Skeletal muscle tissue (tissue), 4 donors: Measurements from ENCODE around the gene HDAC7. TPM values are rescaled to one million over a fixed set of nuclear protein-coding genes. Genes with fewer than 3 reads are reported as not detected.

Experiments used
- H3K27ac ChIP-seq: one replicate; pipeline ENCODE4 v1.7.0; 2013; ENCODE audit warnings: mild to moderate bottlenecking, low read depth, low read length, inconsistent platforms
- H3K27me3 ChIP-seq, 3 donors: one replicate each; pipeline ENCODE4 v1.7.0; 2013; ENCODE audit warnings: low read length in 3 of 3; ENCODE audit not compliant: control insufficient read depth in 3 of 3, insufficient read depth in 3 of 3
- H3K36me3 ChIP-seq, 3 donors: one replicate each; pipeline ENCODE4 v1.7.0; 2013; ENCODE audit warnings: low read length in 3 of 3; ENCODE audit not compliant: control insufficient read depth in 3 of 3, insufficient read depth in 3 of 3
- H3K4me1 ChIP-seq, 3 donors: one replicate each; pipeline ENCODE4 v1.7.0; 2013; ENCODE audit warnings: low read length in 3 of 3, mild to moderate bottlenecking in 3 of 3; ENCODE audit not compliant: control insufficient read depth in 3 of 3, insufficient read depth in 3 of 3
- H3K4me3 ChIP-seq, 3 donors: one replicate each; pipeline ENCODE4 v1.7.0; 2013; ENCODE audit warnings: low read length in 3 of 3
- H3K9ac ChIP-seq, 3 donors: one replicate each; pipeline ENCODE4 v1.7.0; 2013; ENCODE audit warnings: low read length in 3 of 3, mild to moderate bottlenecking in 3 of 3, moderate library complexity in 2 of 3, low read depth in 1 of 3
- H3K9me3 ChIP-seq, 3 donors: one replicate each; pipeline ENCODE4 v1.7.0; 2013; ENCODE audit warnings: low read length in 3 of 3; ENCODE audit not compliant: control insufficient read depth in 3 of 3
- total RNA-seq: library from RNA; depleted of rRNA; stranded (reverse); fragments of >200 nt; gene quantifications from one replicate; pipeline ENCODE4 v1.2.3, GENCODE V29; 2014
- donor health status: Osteomylitis.

HDAC7 gene
- total RNA-seq, 1 donor from 2014 or later: 21.4 TPM

DNA sequence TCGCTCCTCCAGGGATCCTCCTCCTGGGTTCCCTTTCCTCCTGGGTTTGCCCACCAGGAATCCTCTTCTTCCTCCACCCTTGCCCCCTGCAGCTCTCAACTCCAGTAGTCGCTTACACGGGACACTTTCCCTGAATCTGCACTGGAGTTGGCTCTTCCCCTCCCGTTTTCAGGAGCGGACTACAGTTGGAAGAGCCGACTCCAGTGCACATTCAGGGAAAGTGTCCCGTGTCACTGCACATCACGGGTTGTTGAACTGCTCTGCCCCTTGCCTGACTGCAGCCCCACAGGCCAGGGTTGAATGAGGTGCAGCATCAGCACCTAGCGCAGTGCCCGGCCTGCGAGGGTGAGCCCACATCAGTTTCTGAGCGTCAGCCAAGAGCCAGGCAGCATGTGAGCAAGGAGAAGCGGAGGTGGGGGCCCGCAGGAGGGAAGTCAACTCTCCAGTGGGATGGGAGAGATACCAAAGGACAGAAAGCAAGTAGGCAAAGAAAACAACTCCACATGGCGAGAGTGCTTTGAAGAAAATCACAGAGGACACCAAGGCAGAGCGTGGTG lies 74.1 kb downstream of the HDAC7 start:
- no peaks in the 10 kb centered on the region for H3K9me3 ChIP-seq
- no peak overlapping the region for H3K9ac ChIP-seq
- peaks cover 5 to 14% (median 10%) of the 10 kb centered on the region in 3 donors for H3K4me1 ChIP-seq
- H3K4me3 ChIP-seq: no peak overlapping the region
- peaks cover 0 to 4% (median 0%) of the 10 kb centered on the region in 3 donors for H3K36me3 ChIP-seq
- no peak overlapping the region for H3K27ac ChIP-seq
- peaks cover 3 to 15% (median 6%) of the 10 kb centered on the region in 3 donors for H3K27me3 ChIP-seq

DNA sequence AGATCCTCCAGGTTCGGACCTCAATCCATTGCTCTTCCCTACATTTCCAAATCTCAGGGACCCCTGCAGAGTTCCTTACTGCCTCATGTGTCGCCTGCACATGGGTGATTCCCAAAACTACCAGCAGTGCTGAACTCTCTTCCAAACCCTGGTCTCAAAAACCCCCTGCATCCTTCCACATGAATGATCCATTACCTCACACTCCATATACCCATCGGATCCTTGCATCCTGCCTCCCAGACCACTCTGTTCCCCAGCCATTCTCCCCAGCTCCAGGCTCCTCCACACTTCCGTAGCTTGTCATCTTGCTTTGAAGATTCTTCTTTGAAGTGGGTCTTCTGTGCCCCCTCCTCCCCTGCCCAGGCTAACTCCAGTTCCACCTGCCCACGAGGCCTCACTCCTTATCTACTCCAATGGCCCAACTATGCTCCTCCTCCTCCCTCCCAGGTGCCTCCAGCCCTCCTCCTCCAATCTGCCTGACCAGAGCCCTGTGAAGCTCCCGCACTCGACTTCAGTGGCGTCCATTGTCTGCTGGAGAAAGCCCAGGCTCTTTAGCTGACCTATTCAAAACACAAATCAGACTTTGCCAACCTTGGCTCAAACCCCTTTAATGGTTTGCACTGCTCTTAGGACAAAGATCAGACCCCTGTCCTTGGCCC lies 74.8 kb downstream of the HDAC7 start:
- Histone ChIP-seq H3K9me3 (no peaks in the 10 kb centered on the region), H3K4me1 (peaks cover 11 to 18% (median 16%) of the 10 kb centered on the region in 3 donors), H3K27me3 (peaks cover 3 to 15% (median 6%) of the 10 kb centered on the region in 3 donors), H3K9ac (no peak overlapping the region), H3K36me3 (peaks cover 0 to 4% (median 0%) of the 10 kb centered on the region in 3 donors), H3K27ac (no peak overlapping the region), H3K4me3 (no peak overlapping the region)

DNA sequence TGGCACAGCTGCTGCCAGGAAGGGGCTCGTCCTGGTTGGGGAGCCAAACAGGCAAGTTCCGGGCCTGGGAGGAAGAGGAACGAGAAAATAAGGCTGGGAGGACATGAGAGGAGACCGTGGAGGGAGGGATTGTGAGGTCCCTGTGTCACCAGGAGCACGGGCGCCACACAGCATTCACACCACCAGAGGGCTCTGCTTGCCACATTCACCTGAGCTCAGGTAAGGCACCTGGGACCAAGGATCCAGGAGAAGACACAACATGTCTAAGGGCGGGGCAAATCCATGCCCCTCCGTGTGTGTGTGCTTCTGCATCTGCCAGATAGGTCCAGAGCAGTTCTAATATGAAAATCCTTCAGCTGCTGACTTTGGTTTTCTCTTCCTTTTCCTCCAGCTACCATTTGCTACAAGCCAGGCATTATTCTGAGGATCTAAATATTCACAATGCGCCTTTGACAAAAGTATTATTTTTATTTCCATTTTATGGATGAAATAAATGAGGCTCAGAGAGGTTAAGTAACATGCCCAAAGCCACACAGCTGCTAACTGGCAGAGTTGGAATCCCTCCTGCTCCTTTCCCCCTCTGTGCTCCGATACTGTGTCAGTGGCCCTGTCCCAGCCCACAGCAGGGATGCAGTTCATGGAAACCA lies 75.6 kb downstream of the HDAC7 start:
- Histone ChIP-seq H3K27ac (no peak overlapping the region), H3K4me1 (peaks cover 16 to 26% (median 24%) of the 10 kb centered on the region in 3 donors), H3K9ac (peak overlapping the region in 1 of 3 donors; percentile 16), H3K36me3 (peaks cover 0 to 4% (median 0%) of the 10 kb centered on the region in 3 donors), H3K4me3 (no peak overlapping the region), H3K27me3 (peaks cover 3 to 15% (median 6%) of the 10 kb centered on the region in 3 donors), H3K9me3 (no peaks in the 10 kb centered on the region)

- peak overlapping the region in 1 of 3 donors; percentile 16 for H3K9ac ChIP-seq
- H3K9me3 ChIP-seq: no peaks in the 10 kb centered on the region
- H3K36me3 ChIP-seq: no peaks in the 10 kb centered on the region
- peaks cover 16 to 28% (median 25%) of the 10 kb centered on the region in 3 donors for H3K4me1 ChIP-seq
- H3K27ac ChIP-seq: no peak overlapping the region
- H3K4me3 ChIP-seq: no peak overlapping the region
- peaks cover 3 to 15% (median 6%) of the 10 kb centered on the region in 3 donors for H3K27me3 ChIP-seq
Measured at GRCh38 chr12:47743311-47743860, 76.3 kb downstream of the HDAC7 start.

DNA sequence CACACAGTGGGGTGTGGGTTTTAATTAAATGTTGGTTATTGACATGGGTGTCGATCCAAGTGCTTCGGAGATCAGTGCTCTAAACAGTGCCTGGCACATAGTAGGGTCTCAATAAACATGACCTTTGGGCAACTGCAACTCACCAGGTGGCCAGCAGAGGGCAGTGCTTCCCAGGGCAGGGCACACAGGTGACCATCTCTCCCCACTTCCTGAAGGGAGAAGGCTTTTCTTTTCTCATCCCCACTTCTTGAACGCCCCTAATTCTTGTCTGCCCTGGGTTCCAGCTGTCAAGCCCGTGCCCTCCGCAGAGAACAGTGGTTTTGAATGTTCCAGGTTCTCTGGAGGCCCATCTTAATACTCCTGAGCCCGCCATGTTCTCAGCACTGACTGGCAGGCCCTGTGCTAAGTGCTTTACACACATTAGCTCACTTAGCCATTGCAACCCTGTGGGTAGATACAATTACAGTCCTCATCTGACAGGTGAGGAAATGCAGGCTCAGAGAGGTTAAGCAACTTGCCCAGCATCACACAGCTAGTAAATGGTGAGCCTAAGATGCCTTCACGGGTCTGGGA lies 77.4 kb downstream of the HDAC7 start:
- H3K4me1 ChIP-seq: peaks cover 22 to 36% (median 35%) of the 10 kb centered on the region in 3 donors
- no peak overlapping the region for H3K27ac ChIP-seq

DNA sequence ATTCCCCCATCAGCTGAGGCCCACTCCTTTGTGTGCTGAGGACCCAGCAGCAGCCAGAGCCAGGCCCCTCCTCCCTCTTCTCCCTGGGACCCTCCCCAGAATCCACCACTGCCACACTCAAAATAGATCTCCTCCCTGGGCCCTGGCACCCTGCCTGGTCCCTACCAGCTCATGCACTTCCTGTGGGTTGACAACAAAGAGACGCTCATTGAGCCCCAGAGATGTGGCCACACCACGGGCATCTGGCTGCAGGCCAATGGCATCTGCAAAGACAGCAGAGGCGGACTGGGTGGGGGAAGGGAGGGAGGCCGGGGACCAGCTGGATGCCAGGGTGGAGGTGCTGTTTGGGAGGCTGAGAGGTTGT lies 78.4 kb downstream of the HDAC7 start:
- Histone ChIP-seq H3K9me3 (no peaks in the 10 kb centered on the region), H3K4me1 (peaks cover 32 to 46% (median 45%) of the 10 kb centered on the region in 3 donors), H3K9ac (no peak overlapping the region), H3K36me3 (no peaks in the 10 kb centered on the region), H3K27ac (no peak overlapping the region), H3K27me3 (peaks cover 0 to 11% (median 6%) of the 10 kb centered on the region in 3 donors), H3K4me3 (no peak overlapping the region)

More for the DNA sequence above, 77.4 kb downstream of the HDAC7 start:
- no peak overlapping the region for H3K9ac ChIP-seq
- no peaks in the 10 kb centered on the region for H3K36me3 ChIP-seq
- no peaks in the 10 kb centered on the region for H3K9me3 ChIP-seq
- peaks cover 3 to 15% (median 6%) of the 10 kb centered on the region in 3 donors for H3K27me3 ChIP-seq
- H3K4me3 ChIP-seq: no peak overlapping the region

DNA sequence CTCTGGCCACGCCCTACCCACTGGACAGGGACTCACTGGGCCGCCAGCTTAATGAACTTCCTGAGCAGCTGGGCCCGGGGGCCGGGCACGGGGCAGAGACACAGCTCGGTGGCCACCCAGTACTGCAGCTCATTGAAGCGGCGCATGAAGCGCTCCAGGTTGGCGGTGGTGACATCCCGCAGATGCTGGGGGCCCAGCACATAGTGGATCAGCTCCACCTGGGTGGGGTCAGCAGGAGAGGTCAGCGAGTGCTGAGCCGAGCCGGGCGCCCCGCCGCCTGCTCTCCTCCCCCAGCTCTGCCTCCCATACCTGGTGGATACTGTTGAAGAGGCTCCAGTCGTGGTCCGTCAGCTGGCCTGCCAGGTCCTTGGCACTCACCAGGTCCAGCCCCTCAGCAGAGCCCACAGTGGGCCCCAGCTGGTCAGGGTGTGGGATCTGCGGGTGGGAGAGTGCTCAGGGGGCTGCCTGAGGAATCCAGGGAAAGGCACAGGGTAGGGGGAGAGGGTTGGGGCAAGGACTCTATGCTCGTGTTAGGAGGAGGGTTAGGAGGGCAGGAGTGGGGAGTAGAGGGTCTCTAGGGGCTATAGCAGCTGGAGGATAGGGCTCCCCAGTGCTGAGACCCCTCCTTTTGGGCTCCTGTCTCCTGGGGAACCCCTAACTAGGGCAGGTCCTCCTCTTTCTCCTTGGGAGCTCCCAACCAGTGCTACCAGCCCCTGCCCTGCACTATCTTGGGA lies 78.9 kb downstream of the HDAC7 start:
- H3K27me3 ChIP-seq: peaks cover 0 to 10% (median 6%) of the 10 kb centered on the region in 3 donors
- peaks cover 38 to 52% (median 50%) of the 10 kb centered on the region in 3 donors for H3K4me1 ChIP-seq
- H3K36me3 ChIP-seq: no peaks in the 10 kb centered on the region
- no peak overlapping the region for H3K4me3 ChIP-seq
- H3K9me3 ChIP-seq: no peaks in the 10 kb centered on the region
- H3K27ac ChIP-seq: no peak overlapping the region
- no peak overlapping the region for H3K9ac ChIP-seq

DNA sequence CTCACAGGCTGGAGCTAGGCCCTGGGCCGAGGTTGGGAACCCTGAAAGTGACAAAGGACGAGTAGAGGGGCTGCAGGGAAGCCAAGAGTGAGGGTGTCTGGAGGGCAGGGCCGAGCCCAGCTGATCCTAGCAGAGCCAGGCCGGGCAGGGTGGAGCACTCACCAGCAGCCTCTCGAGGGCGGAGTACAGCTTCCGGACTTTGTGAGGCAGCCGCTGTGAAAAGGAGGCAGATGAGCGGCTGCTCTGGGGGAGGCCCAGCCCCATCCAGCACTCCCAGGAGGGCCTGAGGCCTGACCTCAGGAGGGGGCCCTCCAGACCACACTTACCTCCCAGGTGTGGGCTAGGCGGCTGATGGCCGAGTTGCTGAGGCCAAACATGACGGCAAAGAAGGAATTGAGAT lies 79.7 kb downstream of the HDAC7 start:
- Histone ChIP-seq H3K4me3 (no peak overlapping the region), H3K9me3 (no peaks in the 10 kb centered on the region), H3K4me1 (peaks cover 46 to 60% (median 58%) of the 10 kb centered on the region in 3 donors), H3K27ac (no peak overlapping the region), H3K36me3 (no peaks in the 10 kb centered on the region), H3K9ac (peak overlapping the region in 1 of 3 donors; percentile 2), H3K27me3 (peaks cover 0 to 12% (median 6%) of the 10 kb centered on the region in 3 donors)

GRCh38 chr12:47739297-47739696 lies 80.4 kb downstream of the HDAC7 start:
- Histone ChIP-seq H3K9ac (no peak overlapping the region), H3K4me1 (peaks cover 53 to 65% (median 65%) of the 10 kb centered on the region in 3 donors), H3K9me3 (no peaks in the 10 kb centered on the region), H3K36me3 (no peaks in the 10 kb centered on the region), H3K27me3 (peaks cover 0 to 12% (median 6%) of the 10 kb centered on the region in 3 donors), H3K4me3 (no peak overlapping the region), H3K27ac (no peak overlapping the region)
